ENCODE measurements around the gene IARS2.

DNA sequence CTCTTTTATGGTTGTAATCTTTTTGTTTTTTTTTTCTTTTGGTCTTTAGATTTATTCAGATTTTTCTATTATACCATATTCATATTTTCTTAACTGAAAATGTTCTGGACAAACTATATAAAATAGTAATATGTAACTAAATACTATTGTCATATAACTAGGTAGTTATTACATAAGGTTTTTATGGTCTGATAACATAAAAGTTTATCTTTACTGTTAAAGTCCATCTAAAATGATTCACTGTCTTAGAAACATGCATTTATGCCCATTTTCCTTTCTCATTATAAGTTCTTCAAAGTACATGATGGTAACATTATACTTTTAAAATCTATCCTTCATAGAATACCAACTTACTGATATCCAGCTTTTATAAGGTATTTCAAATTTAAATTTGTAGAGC, 29.1 kb downstream of the IARS2 start:
- no peak for TF ChIP-seq CTCF (IDR thresholded peaks at IDR 0.05)
- no peak for TF ChIP-seq EZH2 (IDR thresholded peaks at IDR 0.05; ENCODE audit: borderline replicate concordance, insufficient read depth, low read depth, low read length, poor library complexity, severe bottlenecking)
